ENCODE measurements around the gene FLNA.

- TF ChIP-seq CTCF (IDR thresholded peaks at IDR 0.05; ENCODE audit: poor library complexity) (no peak), EZH2phosphoT487 (IDR thresholded peaks at IDR 0.05; ENCODE audit: low read depth, severe bottlenecking, unreplicated experiment) (no peak), EZH2 (IDR thresholded peaks at IDR 0.05; ENCODE audit: borderline replicate concordance) (no peak)
Measured at GRCh38 chrX:154367474-154368308, 6.7 kb downstream of the FLNA start.

Measured in hepatocyte (in vitro differentiated cells).